Ovary (tissue), 3 donors: ENCODE results near the gene FBXL16.

Source experiments
- EP300 ChIP-seq: sonication (generic); formaldehyde crosslinking; IDR thresholded peaks from one replicate; pipeline ENCODE4 v1.6.1; 2017; ENCODE audit warnings: antibody characterized with exemption
- POLR2A ChIP-seq: fragments of 450-650 bp; IDR thresholded peaks from one replicate; pipeline ENCODE4 v1.6.1; 2017; ENCODE audit warnings: antibody characterized with exemption, mild to moderate bottlenecking, moderate library complexity
- TF ChIP-seq, protein P1 (sequence below), 3 donors: fragments of 450-650 bp in 2 of 3; fragments of 200-600 bp in 1 of 3; IDR thresholded peaks; one replicate each; pipeline versions ENCODE4 v1.5.1 to v1.8.0; 2016 to 2022; ENCODE audit warnings: antibody characterized with exemption in 3 of 3, mild to moderate bottlenecking in 1 of 3
- donor health status: DM: no; HTN: no; CAD: no.

GRCh38 chr16:704047-704446, 1.6 kb downstream of the FBXL16 start:
- TF ChIP-seq, protein P1, sequence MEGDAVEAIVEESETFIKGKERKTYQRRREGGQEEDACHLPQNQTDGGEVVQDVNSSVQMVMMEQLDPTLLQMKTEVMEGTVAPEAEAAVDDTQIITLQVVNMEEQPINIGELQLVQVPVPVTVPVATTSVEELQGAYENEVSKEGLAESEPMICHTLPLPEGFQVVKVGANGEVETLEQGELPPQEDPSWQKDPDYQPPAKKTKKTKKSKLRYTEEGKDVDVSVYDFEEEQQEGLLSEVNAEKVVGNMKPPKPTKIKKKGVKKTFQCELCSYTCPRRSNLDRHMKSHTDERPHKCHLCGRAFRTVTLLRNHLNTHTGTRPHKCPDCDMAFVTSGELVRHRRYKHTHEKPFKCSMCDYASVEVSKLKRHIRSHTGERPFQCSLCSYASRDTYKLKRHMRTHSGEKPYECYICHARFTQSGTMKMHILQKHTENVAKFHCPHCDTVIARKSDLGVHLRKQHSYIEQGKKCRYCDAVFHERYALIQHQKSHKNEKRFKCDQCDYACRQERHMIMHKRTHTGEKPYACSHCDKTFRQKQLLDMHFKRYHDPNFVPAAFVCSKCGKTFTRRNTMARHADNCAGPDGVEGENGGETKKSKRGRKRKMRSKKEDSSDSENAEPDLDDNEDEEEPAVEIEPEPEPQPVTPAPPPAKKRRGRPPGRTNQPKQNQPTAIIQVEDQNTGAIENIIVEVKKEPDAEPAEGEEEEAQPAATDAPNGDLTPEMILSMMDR (IDR thresholded peaks at IDR 0.05) = no peak
- TF ChIP-seq POLR2A (no peak), EP300 (no peak)
